ENCODE data around the gene PCARE.

PCARE gene

DNA sequence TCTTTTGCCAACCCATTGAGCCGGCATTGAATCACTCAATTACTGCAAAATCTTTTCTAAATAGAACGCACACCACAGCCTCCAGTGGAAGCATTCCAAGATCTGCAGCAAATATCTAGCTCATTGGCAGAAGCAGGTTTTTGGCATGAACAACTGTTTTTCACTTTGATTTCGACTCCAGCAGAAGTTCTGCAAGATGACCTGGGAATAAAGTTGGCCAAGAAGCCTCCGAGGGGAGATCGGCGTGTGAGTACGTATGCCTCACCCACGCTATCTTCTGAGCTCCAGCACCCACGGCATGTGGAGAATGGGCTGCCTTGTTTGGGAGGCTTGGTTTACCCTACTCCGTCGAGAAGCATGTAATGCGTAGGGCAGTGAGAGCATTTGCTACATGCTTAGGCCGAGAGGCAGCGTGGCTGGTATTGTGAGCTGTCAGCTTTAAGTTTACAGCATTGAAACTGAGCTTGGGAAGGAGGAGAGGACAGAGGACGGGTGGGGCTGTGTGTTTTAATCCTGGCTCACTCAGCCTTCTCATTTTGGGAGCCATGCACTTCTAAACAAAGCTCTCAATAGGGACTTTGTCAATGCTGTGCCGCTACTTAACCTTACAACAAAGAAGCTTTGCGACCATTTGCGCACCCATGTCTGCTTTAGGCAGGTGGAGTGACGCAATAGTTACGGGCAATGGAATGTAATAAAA lies 10.5 kb downstream of the PCARE start:
- no peak for DNase-seq (ENCODE audit: low read depth)
- H3K4me3 ChIP-seq (ENCODE audit: low read depth, low read length), result no peak overlapping the region
- TF ChIP-seq, protein P1, sequence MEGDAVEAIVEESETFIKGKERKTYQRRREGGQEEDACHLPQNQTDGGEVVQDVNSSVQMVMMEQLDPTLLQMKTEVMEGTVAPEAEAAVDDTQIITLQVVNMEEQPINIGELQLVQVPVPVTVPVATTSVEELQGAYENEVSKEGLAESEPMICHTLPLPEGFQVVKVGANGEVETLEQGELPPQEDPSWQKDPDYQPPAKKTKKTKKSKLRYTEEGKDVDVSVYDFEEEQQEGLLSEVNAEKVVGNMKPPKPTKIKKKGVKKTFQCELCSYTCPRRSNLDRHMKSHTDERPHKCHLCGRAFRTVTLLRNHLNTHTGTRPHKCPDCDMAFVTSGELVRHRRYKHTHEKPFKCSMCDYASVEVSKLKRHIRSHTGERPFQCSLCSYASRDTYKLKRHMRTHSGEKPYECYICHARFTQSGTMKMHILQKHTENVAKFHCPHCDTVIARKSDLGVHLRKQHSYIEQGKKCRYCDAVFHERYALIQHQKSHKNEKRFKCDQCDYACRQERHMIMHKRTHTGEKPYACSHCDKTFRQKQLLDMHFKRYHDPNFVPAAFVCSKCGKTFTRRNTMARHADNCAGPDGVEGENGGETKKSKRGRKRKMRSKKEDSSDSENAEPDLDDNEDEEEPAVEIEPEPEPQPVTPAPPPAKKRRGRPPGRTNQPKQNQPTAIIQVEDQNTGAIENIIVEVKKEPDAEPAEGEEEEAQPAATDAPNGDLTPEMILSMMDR (IDR thresholded peaks at IDR 0.05; ENCODE audit: control insufficient read depth, extremely low read depth, insufficient read depth), result no peak

- DNase-seq (ENCODE audit: low read depth), result peak; percentile 45
- TF ChIP-seq, protein P1 (IDR thresholded peaks at IDR 0.05; ENCODE audit: control insufficient read depth, extremely low read depth, insufficient read depth), result no peak
- H3K4me3 ChIP-seq (ENCODE audit: low read depth, low read length), result no peak overlapping the region
Observed at GRCh38 chr2:29063056-29063455, 11.3 kb downstream of the PCARE start.

DNA sequence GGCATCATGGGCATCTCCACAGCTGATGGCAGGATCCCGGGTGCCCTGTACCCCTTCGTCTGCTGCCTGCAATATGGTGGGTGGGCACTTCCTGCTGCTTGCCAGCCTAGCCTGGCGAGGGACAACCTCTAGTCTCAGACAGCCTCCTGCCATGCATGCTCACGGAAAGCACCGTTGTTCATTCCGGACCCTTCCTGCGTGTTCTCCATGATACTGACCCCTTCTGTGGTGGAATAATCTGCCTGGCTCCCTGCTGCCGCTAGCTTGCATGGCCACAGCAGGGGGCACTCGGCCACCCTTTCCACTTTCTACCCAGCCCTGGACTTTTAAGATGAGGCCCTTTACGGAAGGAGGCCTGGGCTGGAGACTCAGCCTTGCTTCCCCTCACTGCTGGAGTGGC lies 12.0 kb downstream of the PCARE start:
- DNase-seq (ENCODE audit: low read depth), result no peak
- no peak overlapping the region for H3K4me3 ChIP-seq (ENCODE audit: low read depth, low read length)
- TF ChIP-seq, protein P1 (IDR thresholded peaks at IDR 0.05; ENCODE audit: control insufficient read depth, extremely low read depth, insufficient read depth), result no peak

- no peak for DNase-seq (ENCODE audit: low read depth)
- TF ChIP-seq, protein P1 (IDR thresholded peaks at IDR 0.05; ENCODE audit: control insufficient read depth, extremely low read depth, insufficient read depth), result no peak
Observed at GRCh38 chr2:29061616-29062015, 12.7 kb downstream of the PCARE start.

DNA sequence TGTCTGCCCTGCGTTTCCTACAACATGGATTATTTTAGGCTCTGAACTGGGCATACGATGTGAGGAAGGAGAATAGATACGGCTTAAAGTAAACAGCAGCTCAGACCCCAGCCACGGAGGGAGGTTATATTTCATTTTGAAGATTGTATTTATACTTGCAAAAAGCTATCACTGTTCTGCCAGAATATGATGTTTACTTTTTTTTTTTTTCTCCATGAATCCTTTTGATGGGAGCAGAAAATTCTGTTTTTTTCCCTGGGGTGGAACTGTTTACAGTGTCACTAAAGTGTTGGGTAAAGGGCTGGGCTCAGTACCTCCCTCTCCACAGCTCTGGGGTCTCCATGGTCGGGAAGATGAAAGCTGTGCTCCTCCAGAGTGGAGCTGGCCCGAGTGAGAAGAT lies 13.1 kb downstream of the PCARE start:
- TF ChIP-seq, protein P1 (IDR thresholded peaks at IDR 0.05; ENCODE audit: control insufficient read depth, extremely low read depth, insufficient read depth), result no peak
- no peak for DNase-seq (ENCODE audit: low read depth)

More at GRCh38 chr2:29061616-29062015, 12.7 kb downstream of the PCARE start:
- H3K4me3 ChIP-seq (ENCODE audit: low read depth, low read length), result no peak overlapping the region

DNA sequence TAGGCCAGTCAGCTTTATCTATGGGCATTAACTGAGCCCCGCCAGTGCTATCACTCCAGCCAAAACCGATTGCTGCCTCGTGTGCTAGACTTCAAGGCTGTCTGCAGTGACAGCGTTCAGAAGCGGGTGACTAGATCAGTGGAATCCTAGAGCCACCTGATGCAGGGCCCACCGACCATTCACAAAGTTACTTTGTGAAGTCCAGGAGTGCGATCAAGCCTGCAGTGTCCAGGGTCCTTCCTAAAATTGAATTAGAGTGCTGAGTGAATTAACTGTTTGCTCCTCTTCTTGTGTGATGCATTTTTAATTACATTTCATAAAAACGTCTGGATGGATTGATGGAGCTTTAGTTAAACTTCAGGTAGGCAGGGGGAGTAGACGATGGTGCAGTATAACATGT lies 13.9 kb downstream of the PCARE start:
- H3K4me3 ChIP-seq (ENCODE audit: low read depth, low read length), result no peak overlapping the region
- DNase-seq (ENCODE audit: low read depth), result no peak
- TF ChIP-seq, protein P1 (IDR thresholded peaks at IDR 0.05; ENCODE audit: control insufficient read depth, extremely low read depth, insufficient read depth), result no peak

More for the DNA sequence above, 13.1 kb downstream of the PCARE start:
- no peak overlapping the region for H3K4me3 ChIP-seq (ENCODE audit: low read depth, low read length)

DNA sequence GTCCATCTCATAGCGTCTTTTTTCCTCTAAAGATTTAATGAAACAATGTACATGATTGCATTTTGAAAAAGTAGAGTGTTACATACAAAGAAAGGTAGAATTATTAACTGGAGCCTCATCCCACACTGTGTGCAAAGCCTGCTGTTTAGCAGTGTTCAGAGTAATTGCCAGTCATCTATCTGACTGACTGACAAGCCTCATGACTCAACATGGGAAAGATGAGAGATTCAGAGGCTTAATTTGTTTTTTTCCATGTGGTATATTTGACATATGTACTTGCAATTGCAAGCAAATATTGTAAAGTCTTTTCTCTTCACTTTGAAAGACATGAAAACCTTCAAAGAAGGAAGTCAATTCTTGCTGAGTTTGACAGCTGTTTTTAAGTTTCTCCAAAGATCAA lies 14.7 kb downstream of the PCARE start:
- TF ChIP-seq, protein P1 (IDR thresholded peaks at IDR 0.05; ENCODE audit: control insufficient read depth, extremely low read depth, insufficient read depth), result no peak
- no peak for DNase-seq (ENCODE audit: low read depth)
- no peak overlapping the region for H3K4me3 ChIP-seq (ENCODE audit: low read depth, low read length)

All from LNCaP clone FGC (cell line).